SK-N-SH (cell line): ENCODE results near the gene DCLK1.

Experiments
- CHD2 ChIP-seq: fragments of 150-350 bp; IDR thresholded peaks from 2 replicates; pipeline ENCODE4 v1.6.1; 2018; ENCODE audit warnings: low read length; ENCODE audit not compliant: partially characterized antibody
- CTCF ChIP-seq: fragments of 200-600 bp; sonication (generic); IDR thresholded peaks from 2 replicates; pipeline ENCODE4 v1.6.1; 2017; ENCODE audit warnings: antibody characterized with exemption, mild to moderate bottlenecking, moderate library complexity
- EP300 ChIP-seq, 2 experiments: IDR thresholded peaks; 2 replicates each; pipeline versions ENCODE4 v1.4.0 to v1.6.1; 2012; ENCODE audit warnings: borderline replicate concordance in 1 of 2, low read depth in 1 of 2, low read length in 1 of 2
- FOXM1 ChIP-seq: IDR thresholded peaks from 2 replicates; pipeline ENCODE4 v1.4.0; 2012; ENCODE audit warnings: low read depth, mild to moderate bottlenecking
- RFX5 ChIP-seq: IDR thresholded peaks from 2 replicates; pipeline ENCODE4 v1.6.1; 2012; ENCODE audit warnings: mild to moderate bottlenecking, improper control_type of control experiment, low read length
- SMC3 ChIP-seq: IDR thresholded peaks from 2 replicates; pipeline ENCODE4 v1.6.1; 2012; ENCODE audit warnings: low read depth, low read length, improper control_type of control experiment
- TAF1 ChIP-seq: IDR thresholded peaks from 2 replicates; pipeline ENCODE4 v1.6.1; 2012; ENCODE audit warnings: low read depth, mild to moderate bottlenecking, low read length, moderate library complexity, borderline replicate concordance
- TEAD4 ChIP-seq: IDR thresholded peaks from 2 replicates; pipeline ENCODE4 v1.4.0; 2012; ENCODE audit warnings: mild to moderate bottlenecking, borderline replicate concordance; ENCODE audit not compliant: insufficient read depth
- USF1 ChIP-seq: IDR thresholded peaks from 2 replicates; pipeline ENCODE4 v1.4.0; 2012; ENCODE audit warnings: low read depth, borderline replicate concordance

DNA sequence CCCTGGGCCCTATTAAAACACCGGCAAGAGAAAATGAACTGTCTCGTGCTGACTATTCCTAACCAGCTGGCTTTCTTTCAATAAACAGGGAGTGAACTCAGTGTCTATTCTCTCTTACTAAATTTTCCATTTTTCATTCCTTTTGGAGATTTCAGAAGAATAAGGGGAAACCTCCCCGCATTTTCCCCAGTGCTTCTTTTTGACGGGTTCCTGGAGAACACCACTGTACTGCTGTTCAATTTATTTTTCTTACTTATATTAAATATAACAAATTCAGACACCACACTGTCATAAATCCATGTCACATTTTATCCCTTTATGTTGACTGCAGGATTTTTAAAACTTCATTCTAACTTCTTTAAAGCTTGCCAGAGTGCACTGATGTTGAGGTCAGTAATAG lies 75.8 kb downstream of the DCLK1 start:
- TF ChIP-seq TAF1 (no peak), FOXM1 (no peak), SMC3 (no peak), CTCF (no peak), TEAD4 (no peak), USF1 (no peak), RFX5 (no peak), CHD2 (no peak), EP300 (IDR thresholded peaks at IDR 0.05; ENCODE audit: borderline replicate concordance in 1 of 2, low read depth in 1 of 2, low read length in 1 of 2) (no peak)
